Suprapubic skin (tissue), 3 donors: ENCODE results near the gene ZNF740.

Source experiments
- POLR2A ChIP-seq, 2 donors: fragments of 450-650 bp; IDR thresholded peaks; one replicate each; pipeline ENCODE4 v1.6.1; 2017; ENCODE audit warnings: antibody characterized with exemption in 2 of 2, mild to moderate bottlenecking in 2 of 2, moderate library complexity in 2 of 2
- TF ChIP-seq, protein P1 (sequence below), 2 donors: fragments of 200-600 bp in 1 of 2; fragments of 450-650 bp in 1 of 2; sonication (generic) in 1 of 2; IDR thresholded peaks; one replicate each; pipeline ENCODE4 v1.5.1; 2016 to 2019; ENCODE audit warnings: antibody characterized with exemption in 2 of 2, mild to moderate bottlenecking in 1 of 2, moderate library complexity in 1 of 2

DNA sequence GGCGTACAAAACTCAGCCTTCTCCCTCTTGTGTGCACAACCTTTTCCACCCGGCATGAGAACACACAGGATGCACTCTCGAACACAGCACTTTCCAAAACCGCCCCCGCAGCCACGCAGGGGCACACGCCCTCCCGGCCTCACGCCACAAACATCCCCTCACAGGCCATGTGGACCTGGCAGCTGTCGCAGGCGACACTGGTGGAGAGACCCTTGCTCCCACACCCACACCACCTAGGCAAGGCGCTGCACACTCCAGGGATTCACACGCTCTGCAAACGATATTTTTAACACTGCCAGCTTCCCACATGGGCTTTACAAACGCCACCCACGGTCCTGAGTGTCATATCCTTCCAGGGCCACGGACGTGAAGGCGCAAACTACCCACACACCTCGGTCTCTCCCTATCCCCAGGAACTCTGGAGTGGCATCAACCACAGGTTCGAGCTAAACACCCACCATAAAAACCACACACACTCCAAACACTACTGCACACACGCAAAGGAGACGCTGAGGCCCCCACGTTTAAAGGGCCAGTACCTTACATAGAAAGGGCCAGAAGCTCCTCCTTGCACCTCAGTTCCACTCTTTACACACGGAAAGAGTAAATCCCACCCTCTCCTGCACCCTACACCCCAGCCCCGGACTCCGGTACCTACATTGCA is 38.9 kb downstream of the ZNF740 start:
- no peak for TF ChIP-seq POLR2A (IDR thresholded peaks at IDR 0.05)
- TF ChIP-seq, protein P1, sequence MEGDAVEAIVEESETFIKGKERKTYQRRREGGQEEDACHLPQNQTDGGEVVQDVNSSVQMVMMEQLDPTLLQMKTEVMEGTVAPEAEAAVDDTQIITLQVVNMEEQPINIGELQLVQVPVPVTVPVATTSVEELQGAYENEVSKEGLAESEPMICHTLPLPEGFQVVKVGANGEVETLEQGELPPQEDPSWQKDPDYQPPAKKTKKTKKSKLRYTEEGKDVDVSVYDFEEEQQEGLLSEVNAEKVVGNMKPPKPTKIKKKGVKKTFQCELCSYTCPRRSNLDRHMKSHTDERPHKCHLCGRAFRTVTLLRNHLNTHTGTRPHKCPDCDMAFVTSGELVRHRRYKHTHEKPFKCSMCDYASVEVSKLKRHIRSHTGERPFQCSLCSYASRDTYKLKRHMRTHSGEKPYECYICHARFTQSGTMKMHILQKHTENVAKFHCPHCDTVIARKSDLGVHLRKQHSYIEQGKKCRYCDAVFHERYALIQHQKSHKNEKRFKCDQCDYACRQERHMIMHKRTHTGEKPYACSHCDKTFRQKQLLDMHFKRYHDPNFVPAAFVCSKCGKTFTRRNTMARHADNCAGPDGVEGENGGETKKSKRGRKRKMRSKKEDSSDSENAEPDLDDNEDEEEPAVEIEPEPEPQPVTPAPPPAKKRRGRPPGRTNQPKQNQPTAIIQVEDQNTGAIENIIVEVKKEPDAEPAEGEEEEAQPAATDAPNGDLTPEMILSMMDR (IDR thresholded peaks at IDR 0.05), result no peak
